Stimulated activated CD4-positive, alpha-beta T cell treated with anti-CD3 and anti-CD28 coated beads, Interleukin-1b, Interleukin-23, amount 100 ng/mL, for 24 hours (primary cell): ENCODE measurements around the gene ASCL3.
"Not testable (repeated sequence)": the region's sequence is repeated elsewhere in the genome, so short reads cannot be mapped to it uniquely, and the experiment has no call there.

ENCODE experiments used
- DNase-seq, 4 experiments: peaks; one replicate each; pipeline ENCODE4 v3.0.0-alpha.2; 2020; ENCODE audit warnings: low read depth in 4 of 4, low spot score in 1 of 4

ASCL3 gene

GRCh38 chr11:8911029-8911823 lies 31.6 kb downstream of the ASCL3 start, which contains the start of gene AKIP1:
AKIP1 (plus strand) TSS chr11:8911189; CDS start chr11:8911450, 261 bp downstream.
- peak; percentile 61 to 88 (median 76) for DNase-seq

GRCh38 chr11:8910649-8911026 lies 32.2 kb downstream of the ASCL3 start:
- DNase-seq: no peak

GRCh38 chr11:8908099-8908498 lies 34.7 kb downstream of the ASCL3 start:
- no peak for DNase-seq

- no peak for DNase-seq
These were observed 35.7 kb downstream of the ASCL3 start for GRCh38 chr11:8907116-8907515.

GRCh38 chr11:8905528-8906165 lies 37.2 kb downstream of the ASCL3 start:
- DNase-seq: no peak

GRCh38 chr11:8899119-8899753 lies 43.6 kb downstream of the ASCL3 start:
- no peak for DNase-seq

- DNase-seq: not testable (repeated sequence)
These were observed 51.6 kb downstream of the ASCL3 start for GRCh38 chr11:8891185-8891584.
